Measurements from ENCODE around the gene CLMP. TPM values are rescaled to one million over a fixed set of nuclear protein-coding genes. Genes with fewer than 3 reads are reported as not detected.

CLMP gene
- total and polyA plus RNA-seq, 2 experiments from 2014 or later, result 7.1 to 18.4 TPM

GRCh38 chr11:123200264-123200663, 5.2 kb upstream of the CLMP start (continued):
- TF ChIP-seq, protein P1, sequence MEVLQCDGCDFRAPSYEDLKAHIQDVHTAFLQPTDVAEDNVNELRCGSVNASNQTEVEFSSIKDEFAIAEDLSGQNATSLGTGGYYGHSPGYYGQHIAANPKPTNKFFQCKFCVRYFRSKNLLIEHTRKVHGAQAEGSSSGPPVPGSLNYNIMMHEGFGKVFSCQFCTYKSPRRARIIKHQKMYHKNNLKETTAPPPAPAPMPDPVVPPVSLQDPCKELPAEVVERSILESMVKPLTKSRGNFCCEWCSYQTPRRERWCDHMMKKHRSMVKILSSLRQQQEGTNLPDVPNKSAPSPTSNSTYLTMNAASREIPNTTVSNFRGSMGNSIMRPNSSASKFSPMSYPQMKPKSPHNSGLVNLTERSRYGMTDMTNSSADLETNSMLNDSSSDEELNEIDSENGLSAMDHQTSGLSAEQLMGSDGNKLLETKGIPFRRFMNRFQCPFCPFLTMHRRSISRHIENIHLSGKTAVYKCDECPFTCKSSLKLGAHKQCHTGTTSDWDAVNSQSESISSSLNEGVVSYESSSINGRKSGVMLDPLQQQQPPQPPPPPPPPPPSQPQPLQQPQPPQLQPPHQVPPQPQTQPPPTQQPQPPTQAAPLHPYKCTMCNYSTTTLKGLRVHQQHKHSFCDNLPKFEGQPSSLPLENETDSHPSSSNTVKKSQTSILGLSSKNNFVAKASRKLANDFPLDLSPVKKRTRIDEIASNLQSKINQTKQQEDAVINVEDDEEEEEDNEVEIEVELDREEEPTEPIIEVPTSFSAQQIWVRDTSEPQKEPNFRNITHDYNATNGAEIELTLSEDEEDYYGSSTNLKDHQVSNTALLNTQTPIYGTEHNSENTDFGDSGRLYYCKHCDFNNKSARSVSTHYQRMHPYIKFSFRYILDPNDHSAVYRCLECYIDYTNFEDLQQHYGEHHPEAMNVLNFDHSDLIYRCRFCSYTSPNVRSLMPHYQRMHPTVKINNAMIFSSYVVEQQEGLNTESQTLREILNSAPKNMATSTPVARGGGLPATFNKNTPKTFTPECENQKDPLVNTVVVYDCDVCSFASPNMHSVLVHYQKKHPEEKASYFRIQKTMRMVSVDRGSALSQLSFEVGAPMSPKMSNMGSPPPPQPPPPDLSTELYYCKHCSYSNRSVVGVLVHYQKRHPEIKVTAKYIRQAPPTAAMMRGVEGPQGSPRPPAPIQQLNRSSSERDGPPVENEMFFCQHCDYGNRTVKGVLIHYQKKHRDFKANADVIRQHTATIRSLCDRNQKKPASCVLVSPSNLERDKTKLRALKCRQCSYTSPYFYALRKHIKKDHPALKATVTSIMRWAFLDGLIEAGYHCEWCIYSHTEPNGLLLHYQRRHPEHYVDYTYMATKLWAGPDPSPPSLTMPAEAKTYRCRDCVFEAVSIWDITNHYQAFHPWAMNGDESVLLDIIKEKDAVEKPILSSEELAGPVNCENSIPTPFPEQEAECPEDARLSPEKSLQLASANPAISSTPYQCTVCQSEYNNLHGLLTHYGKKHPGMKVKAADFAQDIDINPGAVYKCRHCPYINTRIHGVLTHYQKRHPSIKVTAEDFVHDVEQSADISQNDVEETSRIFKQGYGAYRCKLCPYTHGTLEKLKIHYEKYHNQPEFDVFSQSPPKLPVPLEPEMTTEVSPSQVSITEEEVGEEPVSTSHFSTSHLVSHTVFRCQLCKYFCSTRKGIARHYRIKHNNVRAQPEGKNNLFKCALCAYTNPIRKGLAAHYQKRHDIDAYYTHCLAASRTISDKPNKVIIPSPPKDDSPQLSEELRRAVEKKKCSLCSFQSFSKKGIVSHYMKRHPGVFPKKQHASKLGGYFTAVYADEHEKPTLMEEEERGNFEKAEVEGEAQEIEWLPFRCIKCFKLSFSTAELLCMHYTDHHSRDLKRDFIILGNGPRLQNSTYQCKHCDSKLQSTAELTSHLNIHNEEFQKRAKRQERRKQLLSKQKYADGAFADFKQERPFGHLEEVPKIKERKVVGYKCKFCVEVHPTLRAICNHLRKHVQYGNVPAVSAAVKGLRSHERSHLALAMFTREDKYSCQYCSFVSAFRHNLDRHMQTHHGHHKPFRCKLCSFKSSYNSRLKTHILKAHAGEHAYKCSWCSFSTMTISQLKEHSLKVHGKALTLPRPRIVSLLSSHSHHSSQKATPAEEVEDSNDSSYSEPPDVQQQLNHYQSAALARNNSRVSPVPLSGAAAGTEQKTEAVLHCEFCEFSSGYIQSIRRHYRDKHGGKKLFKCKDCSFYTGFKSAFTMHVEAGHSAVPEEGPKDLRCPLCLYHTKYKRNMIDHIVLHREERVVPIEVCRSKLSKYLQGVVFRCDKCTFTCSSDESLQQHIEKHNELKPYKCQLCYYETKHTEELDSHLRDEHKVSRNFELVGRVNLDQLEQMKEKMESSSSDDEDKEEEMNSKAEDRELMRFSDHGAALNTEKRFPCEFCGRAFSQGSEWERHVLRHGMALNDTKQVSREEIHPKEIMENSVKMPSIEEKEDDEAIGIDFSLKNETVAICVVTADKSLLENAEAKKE (CRISPR knock-in tag; IDR thresholded peaks at IDR 0.05), result no peak
- no peak for TF ChIP-seq POLR2AphosphoS5 (IDR thresholded peaks at IDR 0.05; ENCODE audit: low read depth)
- TF ChIP-seq ZNF114 (CRISPR knock-in tag; IDR thresholded peaks at IDR 0.05), result no peak
- TF ChIP-seq, protein P2, sequence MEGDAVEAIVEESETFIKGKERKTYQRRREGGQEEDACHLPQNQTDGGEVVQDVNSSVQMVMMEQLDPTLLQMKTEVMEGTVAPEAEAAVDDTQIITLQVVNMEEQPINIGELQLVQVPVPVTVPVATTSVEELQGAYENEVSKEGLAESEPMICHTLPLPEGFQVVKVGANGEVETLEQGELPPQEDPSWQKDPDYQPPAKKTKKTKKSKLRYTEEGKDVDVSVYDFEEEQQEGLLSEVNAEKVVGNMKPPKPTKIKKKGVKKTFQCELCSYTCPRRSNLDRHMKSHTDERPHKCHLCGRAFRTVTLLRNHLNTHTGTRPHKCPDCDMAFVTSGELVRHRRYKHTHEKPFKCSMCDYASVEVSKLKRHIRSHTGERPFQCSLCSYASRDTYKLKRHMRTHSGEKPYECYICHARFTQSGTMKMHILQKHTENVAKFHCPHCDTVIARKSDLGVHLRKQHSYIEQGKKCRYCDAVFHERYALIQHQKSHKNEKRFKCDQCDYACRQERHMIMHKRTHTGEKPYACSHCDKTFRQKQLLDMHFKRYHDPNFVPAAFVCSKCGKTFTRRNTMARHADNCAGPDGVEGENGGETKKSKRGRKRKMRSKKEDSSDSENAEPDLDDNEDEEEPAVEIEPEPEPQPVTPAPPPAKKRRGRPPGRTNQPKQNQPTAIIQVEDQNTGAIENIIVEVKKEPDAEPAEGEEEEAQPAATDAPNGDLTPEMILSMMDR (conservative IDR thresholded peaks at IDR 0.05; ENCODE audit: low read depth in 2 of 2), result no peak
- TF ChIP-seq CREB1 (CRISPR knock-in tag; IDR thresholded peaks at IDR 0.05; ENCODE audit: low read depth), result no peak
- TF ChIP-seq EZH2phosphoT487 (IDR thresholded peaks at IDR 0.05; ENCODE audit: unreplicated experiment), result no peak

GRCh38 chr11:123197711-123198110, 2.7 kb upstream of the CLMP start:
- H4K20me1 ChIP-seq (replicated peaks; ENCODE audit: insufficient read depth), result no peaks in the 10 kb centered on the region
- Mint-ChIP-seq H3K9me3 (no peaks in the 10 kb centered on the region), H3K27me3 (ENCODE audit: insufficient read depth, low read depth, poor library complexity) (peaks cover 28% of the 10 kb centered on the region), H3K36me3 (ENCODE audit: low read depth) (no peaks in the 10 kb centered on the region), H3K27ac (no peak overlapping the region), H3K4me1 (peaks cover 47% of the 10 kb centered on the region), H3K4me3 (no peak overlapping the region)
- H3K9me2 ChIP-seq (ENCODE audit: insufficient read depth), result no peaks in the 10 kb centered on the region
- H3K4me1 ChIP-seq (ENCODE audit: insufficient read depth), result peaks cover 45% of the 10 kb centered on the region
- H2AFZ ChIP-seq, result no peak overlapping the region
- H3K4me3 ChIP-seq, result no peak overlapping the region
- H3K27me3 ChIP-seq (ENCODE audit: insufficient read depth), result peaks cover 21% of the 10 kb centered on the region
- ATAC-seq (no peak), DNase-seq (ENCODE audit: low spot score) (no peak)
- peaks cover 12% of the 10 kb centered on the region for H3K79me2 ChIP-seq (replicated peaks; ENCODE audit: insufficient read depth)
- H3F3A ChIP-seq (replicated peaks; ENCODE audit: low read depth), result no peaks in the 10 kb centered on the region
- H3K36me3 ChIP-seq (ENCODE audit: insufficient read depth), result no peaks in the 10 kb centered on the region
- peak overlapping the region; percentile 10; the same call in 1 of the 2 replicates for H3K4me2 ChIP-seq
- no peak overlapping the region for H3K27ac ChIP-seq (ENCODE audit: low read depth)
- TF ChIP-seq, protein P3, sequence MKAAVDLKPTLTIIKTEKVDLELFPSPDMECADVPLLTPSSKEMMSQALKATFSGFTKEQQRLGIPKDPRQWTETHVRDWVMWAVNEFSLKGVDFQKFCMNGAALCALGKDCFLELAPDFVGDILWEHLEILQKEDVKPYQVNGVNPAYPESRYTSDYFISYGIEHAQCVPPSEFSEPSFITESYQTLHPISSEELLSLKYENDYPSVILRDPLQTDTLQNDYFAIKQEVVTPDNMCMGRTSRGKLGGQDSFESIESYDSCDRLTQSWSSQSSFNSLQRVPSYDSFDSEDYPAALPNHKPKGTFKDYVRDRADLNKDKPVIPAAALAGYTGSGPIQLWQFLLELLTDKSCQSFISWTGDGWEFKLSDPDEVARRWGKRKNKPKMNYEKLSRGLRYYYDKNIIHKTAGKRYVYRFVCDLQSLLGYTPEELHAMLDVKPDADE (IDR thresholded peaks at IDR 0.05), result no peak
- no peak for TF ChIP-seq STAT1 (IDR thresholded peaks at IDR 0.05; ENCODE audit: unreplicated experiment)
- no peak for TF ChIP-seq CREB1 (CRISPR knock-in tag; IDR thresholded peaks at IDR 0.05; ENCODE audit: low read depth)
- no peak for TF ChIP-seq REST (IDR thresholded peaks at IDR 0.05; ENCODE audit: unreplicated experiment)
- no peak for TF ChIP-seq ZNF114 (CRISPR knock-in tag; IDR thresholded peaks at IDR 0.05)
- TF ChIP-seq JUNB (IDR thresholded peaks at IDR 0.05; ENCODE audit: unreplicated experiment), result no peak
- TF ChIP-seq ZNF331 (CRISPR knock-in tag; IDR thresholded peaks at IDR 0.05; ENCODE audit: low read depth), result no peak
